GM18868 (cell line): ENCODE data around the gene ASCL3.
"Not testable (repeated sequence)": the region's sequence is repeated elsewhere in the genome, so short reads cannot be mapped to it uniquely, and the experiment has no call there.

Source experiments
- ATAC-seq: cut with Tn5 transposase; IDR thresholded peaks from one replicate; pipeline ENCODE4 v1.9.1; 2021; ENCODE audit warnings: mild to moderate bottlenecking, moderate library complexity; ENCODE audit not compliant: unreplicated experiment

ASCL3 gene

DNA sequence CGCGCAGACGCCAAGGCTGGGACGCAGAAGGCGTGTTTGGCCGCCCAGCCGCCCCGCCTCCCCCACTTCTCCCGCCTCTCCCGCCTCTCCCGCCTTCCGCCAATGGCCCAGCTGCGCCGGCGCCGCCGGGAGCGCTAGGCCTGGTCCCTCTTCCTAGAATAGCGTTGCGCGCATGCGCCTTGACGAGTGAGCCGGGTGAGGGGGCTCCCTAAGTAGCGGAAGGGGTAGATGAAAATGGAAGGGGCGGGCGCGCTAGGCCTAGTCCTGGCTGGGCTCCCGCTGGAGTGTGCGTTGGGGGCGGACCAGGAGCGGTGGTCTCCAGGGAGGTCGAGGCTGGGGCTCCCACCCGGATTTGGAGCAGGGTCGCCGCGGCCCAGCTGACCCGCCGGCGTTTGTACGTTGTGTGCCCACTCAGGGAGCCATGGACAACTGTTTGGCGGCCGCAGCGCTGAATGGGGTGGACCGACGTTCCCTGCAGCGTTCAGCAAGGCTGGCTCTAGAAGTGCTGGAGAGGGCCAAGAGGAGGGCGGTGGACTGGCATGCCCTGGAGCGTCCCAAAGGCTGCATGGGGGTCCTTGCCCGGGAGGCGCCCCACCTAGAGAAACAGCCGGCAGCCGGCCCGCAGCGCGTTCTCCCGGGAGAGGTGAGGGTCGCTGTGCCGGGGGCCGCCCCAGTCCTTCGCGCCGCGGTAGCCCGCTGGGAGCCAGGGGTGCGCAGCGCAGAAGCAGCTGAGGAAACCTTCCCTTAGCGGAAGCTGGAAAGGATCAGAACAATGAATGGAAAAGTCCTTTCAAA is 31.6 kb downstream of the ASCL3 start, which contains the start of gene AKIP1:
TSS of gene AKIP1 (plus strand) at position 161 of the 795 bp plus-strand sequence. CDS start at position 422, 261 bp downstream.
- peak; percentile 76 for ATAC-seq

GRCh38 chr11:8910649-8911026 is 32.2 kb downstream of the ASCL3 start:
- ATAC-seq, result no peak

DNA sequence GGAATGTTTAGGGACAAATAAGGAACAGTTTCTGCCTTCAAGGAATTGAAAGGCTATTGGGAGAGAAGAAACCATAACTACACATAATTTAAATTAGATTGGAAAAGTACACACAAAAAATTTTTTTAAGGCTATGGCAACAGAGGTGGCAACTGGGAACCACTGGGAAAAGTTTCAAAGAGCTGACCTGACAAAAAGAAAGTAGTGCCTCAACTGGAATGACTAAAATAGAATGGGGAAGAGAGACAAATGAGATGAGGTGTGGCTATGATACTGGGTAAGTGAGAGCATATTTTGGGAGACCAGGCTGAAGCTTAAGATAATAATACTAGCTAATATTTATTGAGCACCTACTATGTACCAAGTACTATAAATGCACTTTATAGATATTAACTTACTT is 34.7 kb downstream of the ASCL3 start:
- no peak for ATAC-seq

GRCh38 chr11:8907116-8907515 is 35.7 kb downstream of the ASCL3 start:
- no peak for ATAC-seq

GRCh38 chr11:8905528-8906165 is 37.2 kb downstream of the ASCL3 start:
- no peak for ATAC-seq

DNA sequence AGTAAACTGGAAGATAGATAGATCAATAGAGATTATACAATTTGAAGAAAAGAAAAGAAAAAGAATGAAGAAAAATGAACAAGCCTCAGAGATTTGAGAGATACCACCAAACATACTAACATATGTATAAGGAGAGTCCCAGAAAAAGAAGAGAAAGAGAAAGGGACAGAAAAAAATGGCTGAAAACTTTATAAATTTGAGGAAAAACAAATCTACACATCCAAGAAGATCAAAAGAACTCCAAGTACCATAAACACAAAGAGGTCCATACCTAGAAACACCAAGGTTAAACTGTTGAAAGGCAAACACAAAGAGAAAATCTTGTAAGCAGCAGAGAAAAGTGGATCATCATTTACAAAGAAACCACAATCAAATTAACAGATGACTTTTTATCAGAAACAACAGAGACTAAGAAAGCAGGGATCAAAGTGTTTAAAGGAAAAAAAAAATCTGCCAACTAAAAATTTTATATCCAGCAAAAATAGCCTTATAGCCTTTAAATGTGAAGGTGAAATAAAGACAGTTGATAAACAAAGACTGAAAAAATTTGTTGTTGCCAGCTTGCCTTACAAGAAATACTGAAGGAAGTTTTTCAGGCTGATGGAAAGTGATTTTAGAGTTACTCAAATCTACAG is 43.6 kb downstream of the ASCL3 start:
- ATAC-seq, result no peak

DNA sequence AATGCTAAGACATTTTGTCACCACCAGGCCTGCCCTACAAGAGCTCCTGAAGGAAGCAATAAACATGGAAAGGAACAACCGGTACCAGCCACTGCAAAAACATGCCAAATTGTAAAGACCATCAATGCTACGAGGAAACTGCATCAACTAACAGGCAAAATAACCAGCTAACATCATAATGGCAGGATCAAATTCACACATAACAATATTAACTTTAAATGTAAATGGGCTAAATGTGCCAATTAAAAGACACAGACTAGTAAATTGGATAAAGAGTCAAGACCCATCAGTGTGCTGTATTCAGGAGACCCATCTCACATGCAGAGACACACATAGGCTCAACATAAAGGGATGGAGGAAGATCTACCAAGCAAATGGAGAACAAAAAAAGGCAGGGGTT is 51.6 kb downstream of the ASCL3 start:
- ATAC-seq, result not testable (repeated sequence)
